CD4-positive, alpha-beta T cell (primary cell): ENCODE measurements around the gene SMDT1. TPM values are rescaled to one million over a fixed set of nuclear protein-coding genes. Genes with fewer than 3 reads are reported as not detected.

Source experiments
- ATAC-seq: fragments of 200-7000 bp; cut with Tn5 transposase; one replicate; pipeline ENCODE4 v1.10.0; 2022; ENCODE audit warnings: mild to moderate bottlenecking; ENCODE audit not compliant: poor library complexity
- CTCF ChIA-PET: fragments of 350-600 bp; sonication (Branson Sonifier 250); formaldehyde crosslinking; loops from one replicate; lab custom pipeline; 2021; ENCODE audit warnings: antibody characterized with exemption, inconsistent platforms; lab: Charles Lee
- POLR2A ChIA-PET: fragments of 350-600 bp; sonication (Branson Sonifier 250); formaldehyde crosslinking; loops from one replicate; lab custom pipeline; 2021; ENCODE audit warnings: antibody characterized with exemption, inconsistent platforms; lab: Charles Lee
- DNase-seq, 14 experiments: peaks; one replicate each; pipeline ENCODE4 v3.0.0-alpha.2; 2013 to 2020; ENCODE audit warnings: mixed read lengths in 2 of 14
- H3K27ac ChIP-seq, 2 donors: one replicate each; pipeline versions ENCODE4 v1.5.1 to v1.7.0; 2013; ENCODE audit warnings: low read length in 2 of 2, low read depth in 1 of 2, mild to moderate bottlenecking in 1 of 2
- H3K27me3 ChIP-seq, 2 experiments: 1 replicate in 1 of 2; 2 replicates in 1 of 2; pipeline versions ENCODE4 v1.6.1 to v1.7.0; 2013; ENCODE audit warnings: low read length in 2 of 2, control low read depth in 1 of 2, mild to moderate bottlenecking in 1 of 2, moderate library complexity in 1 of 2; ENCODE audit not compliant: insufficient read depth in 2 of 2, control insufficient read depth in 1 of 2
- H3K36me3 ChIP-seq: one replicate; pipeline ENCODE4 v1.6.1; 2013; ENCODE audit warnings: low read length, control low read depth; ENCODE audit not compliant: insufficient read depth
- H3K4me1 ChIP-seq: one replicate; pipeline ENCODE4 v1.6.1; 2013; ENCODE audit warnings: low read length, control low read depth; ENCODE audit not compliant: insufficient read depth
- H3K4me3 ChIP-seq: one replicate; pipeline ENCODE4 v1.5.1; 2013; ENCODE audit warnings: mild to moderate bottlenecking, low read length, moderate library complexity
- H3K9me3 ChIP-seq, 2 experiments: 1 replicate in 1 of 2; 2 replicates in 1 of 2; pipeline versions ENCODE4 v1.6.1 to v1.7.0; 2013; ENCODE audit warnings: low read length in 2 of 2, mild to moderate bottlenecking in 2 of 2, control low read depth in 1 of 2, moderate library complexity in 1 of 2; ENCODE audit not compliant: control insufficient read depth in 1 of 2, insufficient read depth in 1 of 2
- H3K27ac Mint-ChIP-seq: one replicate; pipeline ENCODE4 v1.8.0; 2020; ENCODE audit warnings: mixed read lengths
- H3K27me3 Mint-ChIP-seq: one replicate; pipeline ENCODE4 v1.8.0; 2021; ENCODE audit warnings: mixed read lengths
- H3K36me3 Mint-ChIP-seq: one replicate; pipeline ENCODE4 v1.8.0; 2021; ENCODE audit warnings: low read depth, mixed read lengths
- H3K4me1 Mint-ChIP-seq: one replicate; pipeline ENCODE4 v1.8.0; 2021; ENCODE audit warnings: low read depth, mixed read lengths
- H3K4me3 Mint-ChIP-seq: one replicate; pipeline ENCODE4 v1.8.0; 2020; ENCODE audit warnings: mild to moderate bottlenecking, mixed read lengths
- H3K9me3 Mint-ChIP-seq: one replicate; pipeline ENCODE4 v1.8.0; 2020; ENCODE audit warnings: mixed read lengths
- intact Hi-C, 2 experiments: fragments of 100-400 bp; cut with DNase I in 1 of 2; cut with micrococcal nuclease in 1 of 2; formaldehyde crosslinking; loops; one replicate each; pipeline versions ENCODE4 v1.15.1 to v1.9.0; 2023 to 2025; cut with DNase I, micrococcal nuclease
- total RNA-seq, 174 experiments: library from RNA in 2 of 174; stranded (reverse) in 2 of 174; gene quantifications; one replicate each; pipeline ENCODE4 v1.2.3 and lab custom pipeline; 2021 to 2026
- TF ChIP-seq, protein P1 (sequence below): fragments of 200-600 bp; IDR thresholded peaks from one replicate; pipeline ENCODE4 v1.8.0; 2022; ENCODE audit warnings: antibody characterized with exemption, mild to moderate bottlenecking

Gene SMDT1
- total RNA-seq, 2 experiments from 2014 or later: 84.7 to 86.4 TPM

DNA sequence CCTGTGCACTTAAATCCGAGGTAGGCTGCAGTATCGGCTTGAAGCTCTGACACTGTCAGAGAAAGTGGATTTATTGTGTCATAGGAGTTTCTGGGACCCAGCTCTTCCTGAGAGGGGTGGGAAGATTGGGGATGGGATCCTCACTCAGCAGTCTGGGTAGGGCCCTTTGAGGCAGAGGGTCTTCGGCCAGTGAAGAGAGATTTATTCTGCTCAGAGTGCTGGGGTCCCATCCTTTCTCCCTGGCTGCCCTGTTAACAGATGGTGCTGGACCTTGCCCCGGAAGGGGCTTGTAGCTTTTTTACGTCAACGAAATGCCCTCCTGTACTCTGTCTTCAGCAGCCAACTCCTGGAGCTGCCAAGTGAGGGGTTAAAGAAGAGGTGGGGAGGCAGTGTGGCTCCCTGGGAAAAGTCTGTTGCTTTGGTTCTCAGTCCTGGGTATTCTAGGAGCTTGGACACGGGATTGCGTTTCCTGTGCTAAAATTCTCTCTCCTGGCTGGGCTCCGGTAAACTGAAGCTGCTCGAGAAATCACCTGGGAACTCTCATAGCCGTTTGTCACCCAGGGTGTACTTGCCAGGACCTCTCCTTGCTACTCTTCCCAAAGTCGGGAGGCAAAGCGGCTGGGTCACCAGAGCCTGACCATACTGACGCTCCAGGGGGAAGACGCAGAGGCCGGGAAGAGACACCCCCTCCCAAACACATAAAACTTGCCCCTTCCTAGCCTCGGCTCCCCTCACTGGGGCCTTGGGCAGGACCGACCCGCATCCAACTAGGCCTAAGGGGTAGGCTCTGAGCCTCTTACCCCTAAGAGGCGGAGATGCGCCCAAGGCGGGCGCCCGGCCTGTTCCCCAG, 806 bp upstream of the SMDT1 start:
- Histone ChIP-seq H3K9me3 (no peaks in the 10 kb centered on the region), H3K4me1 (peaks cover 59% of the 10 kb centered on the region), H3K4me3 (peak overlapping the region; percentile 73), H3K27ac (peak overlapping the region; percentile 98 to 99), H3K36me3 (peaks cover 20% of the 10 kb centered on the region), H3K27me3 (no peaks in the 10 kb centered on the region)
- POLR2A ChIA-PET: interaction anchor here (0.7 to 4.5 kb wide), 15 partner anchors 9 to 777 kb away, joined by 3 to 161 read pairs (median 10); partner anchors contain the start of genes CCDC134, CENPM, NAGA and NDUFA6
- H3K9me3 Mint-ChIP-seq: no peaks in the 10 kb centered on the region
- intact Hi-C loops: loop anchor here (1.0 to 10.0 kb wide), 4 partner anchors 12 to 536 kb away; partner anchors contain the start of genes NDUFA6 (in 1 of the 2) and POLDIP3 (in 1 of the 2)
- H3K27me3 Mint-ChIP-seq: no peaks in the 10 kb centered on the region
- H3K36me3 Mint-ChIP-seq: peaks cover 28% of the 10 kb centered on the region
- H3K4me3 Mint-ChIP-seq: peak overlapping the region; percentile 93
- H3K27ac Mint-ChIP-seq: peak overlapping the region; percentile 97
- DNase-seq: peak in 4 of 14 experiments; percentile 8 to 31 (median 16)
- ATAC-seq: no peak
- CTCF ChIA-PET: interaction anchor here (1.2 to 4.4 kb wide), 2 partner anchors 12 to 365 kb away, joined by 3 to 49 read pairs; partner anchors contain the start of gene NDUFA6
- TF ChIP-seq, protein P1, sequence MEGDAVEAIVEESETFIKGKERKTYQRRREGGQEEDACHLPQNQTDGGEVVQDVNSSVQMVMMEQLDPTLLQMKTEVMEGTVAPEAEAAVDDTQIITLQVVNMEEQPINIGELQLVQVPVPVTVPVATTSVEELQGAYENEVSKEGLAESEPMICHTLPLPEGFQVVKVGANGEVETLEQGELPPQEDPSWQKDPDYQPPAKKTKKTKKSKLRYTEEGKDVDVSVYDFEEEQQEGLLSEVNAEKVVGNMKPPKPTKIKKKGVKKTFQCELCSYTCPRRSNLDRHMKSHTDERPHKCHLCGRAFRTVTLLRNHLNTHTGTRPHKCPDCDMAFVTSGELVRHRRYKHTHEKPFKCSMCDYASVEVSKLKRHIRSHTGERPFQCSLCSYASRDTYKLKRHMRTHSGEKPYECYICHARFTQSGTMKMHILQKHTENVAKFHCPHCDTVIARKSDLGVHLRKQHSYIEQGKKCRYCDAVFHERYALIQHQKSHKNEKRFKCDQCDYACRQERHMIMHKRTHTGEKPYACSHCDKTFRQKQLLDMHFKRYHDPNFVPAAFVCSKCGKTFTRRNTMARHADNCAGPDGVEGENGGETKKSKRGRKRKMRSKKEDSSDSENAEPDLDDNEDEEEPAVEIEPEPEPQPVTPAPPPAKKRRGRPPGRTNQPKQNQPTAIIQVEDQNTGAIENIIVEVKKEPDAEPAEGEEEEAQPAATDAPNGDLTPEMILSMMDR: no peak
- H3K4me1 Mint-ChIP-seq: peaks cover 54% of the 10 kb centered on the region

DNA sequence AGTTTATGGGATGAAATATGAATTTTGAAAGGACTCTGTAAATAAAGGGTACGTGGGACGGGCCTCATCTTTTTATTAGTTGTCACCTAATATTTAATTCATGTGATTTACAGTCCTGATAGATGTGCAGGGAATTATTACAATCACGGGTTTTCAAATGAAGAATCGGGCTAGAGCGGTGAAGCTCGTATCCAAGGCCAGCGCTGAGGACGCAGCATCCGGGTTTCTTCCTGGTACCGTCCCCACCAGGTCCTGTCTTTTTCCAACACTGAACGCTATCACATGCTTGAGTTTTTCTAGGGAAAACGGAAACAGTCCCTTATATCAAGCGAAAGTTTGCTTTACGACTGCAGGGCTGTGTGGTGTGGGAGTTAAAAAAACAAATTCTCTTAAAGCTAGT, 787 bp downstream of the SMDT1 start:
- H3K27ac ChIP-seq: peak overlapping the region; percentile 98 to 99
- ATAC-seq (no peak), DNase-seq (peak in 4 of 14 experiments; percentile 30 to 52 (median 44))

DNA sequence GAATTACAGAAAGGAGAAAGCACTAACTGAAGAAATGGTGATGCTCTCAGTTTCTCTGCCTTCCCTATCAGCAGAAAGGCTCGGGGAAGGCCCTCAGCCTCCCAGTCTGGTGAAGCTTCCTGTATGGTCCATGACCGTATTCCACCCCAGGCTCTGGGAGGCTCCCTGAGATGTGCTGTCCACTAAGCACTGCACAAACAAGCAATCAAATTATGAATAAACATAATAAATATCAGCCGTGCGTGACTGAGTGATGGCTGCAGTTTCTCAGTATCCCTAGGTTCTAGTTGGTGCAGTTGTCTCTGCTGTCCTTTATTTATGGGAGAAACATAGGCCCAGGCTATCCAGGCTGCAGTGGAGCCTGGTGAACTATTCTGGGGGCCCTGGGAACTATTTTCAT, 3.6 kb downstream of the SMDT1 start:
- ChIA-PET CTCF (no interaction called here), POLR2A (no interaction called here)
- Mint-ChIP-seq H3K36me3 (peaks cover 64% of the 10 kb centered on the region), H3K4me1 (peaks cover 48% of the 10 kb centered on the region), H3K27me3 (no peaks in the 10 kb centered on the region), H3K4me3 (peak overlapping the region; percentile 48), H3K9me3 (no peaks in the 10 kb centered on the region), H3K27ac (peak overlapping the region; percentile 75)
- Histone ChIP-seq H3K36me3 (peaks cover 55% of the 10 kb centered on the region), H3K4me1 (peaks cover 39% of the 10 kb centered on the region), H3K4me3 (no peak overlapping the region), H3K27ac (no peak overlapping the region), H3K27me3 (no peaks in the 10 kb centered on the region), H3K9me3 (no peaks in the 10 kb centered on the region)
- intact Hi-C loops: loop anchor here in 1 of 2 experiments (10.0 kb wide), 1 partner anchor 442 kb away; no protein-coding TSS in a partner anchor
- DNase-seq (no peak), ATAC-seq (no peak)
- TF ChIP-seq, protein P1: no peak

More for the DNA sequence above, 787 bp downstream of the SMDT1 start:
- Histone ChIP-seq H3K4me1 (peaks cover 43% of the 10 kb centered on the region), H3K36me3 (peaks cover 34% of the 10 kb centered on the region), H3K9me3 (no peaks in the 10 kb centered on the region), H3K27me3 (no peaks in the 10 kb centered on the region), H3K4me3 (peak overlapping the region; percentile 73)
- intact Hi-C loops: loop anchor here (1.0 to 10.0 kb wide), 3 partner anchors 10 to 445 kb away; partner anchors contain the start of genes NDUFA6 (in 1 of the 2) and WBP2NL (in 1 of the 2)
- CTCF ChIA-PET: interaction anchor here (0.5 to 4.4 kb wide), 4 partner anchors 10 to 118 kb away, joined by 3 to 49 read pairs (median 3); partner anchors contain the start of genes NAGA and NDUFA6
- Mint-ChIP-seq H3K4me1 (peaks cover 50% of the 10 kb centered on the region), H3K27me3 (no peaks in the 10 kb centered on the region), H3K9me3 (no peaks in the 10 kb centered on the region), H3K4me3 (peak overlapping the region; percentile 93), H3K27ac (peak overlapping the region; percentile 97), H3K36me3 (peaks cover 42% of the 10 kb centered on the region)
- POLR2A ChIA-PET: interaction anchor here (0.5 to 4.5 kb wide), 20 partner anchors 10 to 699 kb away, joined by 3 to 161 read pairs (median 4); partner anchors contain the start of genes CCDC134, DESI1, MEI1 and NAGA
- TF ChIP-seq, protein P1: no peak
